Body of pancreas (tissue), 4 donors: ENCODE data around the gene TOP2A.
"Not testable (repeated sequence)": the region's sequence is repeated elsewhere in the genome, so short reads cannot be mapped to it uniquely, and the experiment has no call there.

ENCODE experiments used
- POLR2A ChIP-seq, 3 donors: fragments of 450-650 bp; IDR thresholded peaks; one replicate each; pipeline ENCODE4 v1.6.1; 2016; ENCODE audit warnings: antibody characterized with exemption in 3 of 3, mild to moderate bottlenecking in 2 of 3
- TF ChIP-seq, protein P1 (sequence below), 7 experiments: fragments of 450-650 bp in 4 of 7; fragments of 200-600 bp in 3 of 7; sonication (generic) in 3 of 7; IDR thresholded peaks; one replicate each; pipeline ENCODE4 v1.5.1; 2016 to 2019; ENCODE audit warnings: antibody characterized with exemption in 7 of 7

DNA sequence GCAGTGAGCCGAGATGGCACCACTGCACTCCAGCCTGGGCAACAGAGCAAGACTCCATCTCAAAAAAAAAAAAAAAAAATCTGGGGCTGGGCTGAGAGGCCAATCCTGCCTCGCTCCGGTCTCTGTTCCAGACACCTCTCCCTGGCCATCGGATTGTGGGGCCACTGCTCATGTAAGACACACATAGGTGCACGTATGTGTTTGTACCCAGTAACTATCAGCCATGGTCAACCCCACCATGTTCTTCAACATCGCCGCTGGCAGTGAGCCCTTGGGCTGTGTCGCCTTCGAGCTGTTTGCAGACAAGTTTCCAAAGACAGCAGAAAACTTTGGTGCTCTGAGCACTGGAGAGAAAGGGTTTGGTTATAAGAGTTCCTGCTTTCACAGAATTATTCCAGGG is 50.0 kb downstream of the TOP2A start:
- not testable (repeated sequence) for TF ChIP-seq POLR2A (IDR thresholded peaks at IDR 0.05)
- TF ChIP-seq, protein P1, sequence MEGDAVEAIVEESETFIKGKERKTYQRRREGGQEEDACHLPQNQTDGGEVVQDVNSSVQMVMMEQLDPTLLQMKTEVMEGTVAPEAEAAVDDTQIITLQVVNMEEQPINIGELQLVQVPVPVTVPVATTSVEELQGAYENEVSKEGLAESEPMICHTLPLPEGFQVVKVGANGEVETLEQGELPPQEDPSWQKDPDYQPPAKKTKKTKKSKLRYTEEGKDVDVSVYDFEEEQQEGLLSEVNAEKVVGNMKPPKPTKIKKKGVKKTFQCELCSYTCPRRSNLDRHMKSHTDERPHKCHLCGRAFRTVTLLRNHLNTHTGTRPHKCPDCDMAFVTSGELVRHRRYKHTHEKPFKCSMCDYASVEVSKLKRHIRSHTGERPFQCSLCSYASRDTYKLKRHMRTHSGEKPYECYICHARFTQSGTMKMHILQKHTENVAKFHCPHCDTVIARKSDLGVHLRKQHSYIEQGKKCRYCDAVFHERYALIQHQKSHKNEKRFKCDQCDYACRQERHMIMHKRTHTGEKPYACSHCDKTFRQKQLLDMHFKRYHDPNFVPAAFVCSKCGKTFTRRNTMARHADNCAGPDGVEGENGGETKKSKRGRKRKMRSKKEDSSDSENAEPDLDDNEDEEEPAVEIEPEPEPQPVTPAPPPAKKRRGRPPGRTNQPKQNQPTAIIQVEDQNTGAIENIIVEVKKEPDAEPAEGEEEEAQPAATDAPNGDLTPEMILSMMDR (IDR thresholded peaks at IDR 0.05): not testable (repeated sequence)
